DMS114 treated with DMSO at 0.1 percent for 48 hours (cell line): ENCODE measurements around the gene PEX1.
"Not testable (repeated sequence)": the region's sequence is repeated elsewhere in the genome, so short reads cannot be mapped to it uniquely, and the experiment has no call there.

Experiments
- DNase-seq: peaks from one replicate; lab custom pipeline; 2025; ENCODE audit not compliant: unreplicated experiment; lab: John Stamatoyannopoulos, UW

PEX1 gene

DNA sequence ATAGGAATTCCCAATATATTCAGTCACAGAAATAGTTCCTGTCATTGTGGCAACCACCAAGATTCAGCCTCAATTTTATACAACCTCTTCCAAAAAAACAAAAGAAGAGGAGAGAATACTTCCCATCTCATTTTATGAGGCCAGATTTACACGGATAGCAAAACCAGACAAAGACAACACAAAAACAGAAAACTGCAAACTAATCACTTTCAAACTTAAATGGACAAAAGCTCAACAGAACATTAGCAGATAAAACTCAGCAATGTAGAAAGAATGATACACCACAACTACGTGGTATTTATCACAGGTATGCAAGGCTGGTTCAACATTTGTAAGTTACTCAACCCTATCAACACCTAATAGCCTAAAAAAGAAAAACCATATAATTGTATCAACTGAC lies 22.0 kb downstream of the PEX1 start:
- no peak for DNase-seq

DNA sequence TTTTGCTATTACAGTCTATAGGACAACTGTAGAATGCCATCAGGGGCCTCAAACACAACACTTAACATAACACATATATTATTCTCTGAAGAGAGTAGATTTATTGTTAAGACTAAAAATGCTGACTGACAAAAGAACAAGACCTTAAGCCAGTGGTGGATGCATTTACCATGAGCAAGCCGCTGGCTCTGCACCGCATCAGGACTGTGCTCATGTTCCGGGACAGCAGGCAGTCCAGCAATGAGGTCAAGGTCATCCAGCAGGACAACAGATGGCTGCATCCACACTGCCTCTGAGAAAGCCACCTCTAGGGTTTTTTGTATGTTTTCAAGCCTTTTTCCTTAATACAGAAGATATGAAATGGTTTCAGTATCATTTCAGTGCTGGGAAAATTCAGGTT lies 23.8 kb downstream of the PEX1 start:
- no peak for DNase-seq

DNA sequence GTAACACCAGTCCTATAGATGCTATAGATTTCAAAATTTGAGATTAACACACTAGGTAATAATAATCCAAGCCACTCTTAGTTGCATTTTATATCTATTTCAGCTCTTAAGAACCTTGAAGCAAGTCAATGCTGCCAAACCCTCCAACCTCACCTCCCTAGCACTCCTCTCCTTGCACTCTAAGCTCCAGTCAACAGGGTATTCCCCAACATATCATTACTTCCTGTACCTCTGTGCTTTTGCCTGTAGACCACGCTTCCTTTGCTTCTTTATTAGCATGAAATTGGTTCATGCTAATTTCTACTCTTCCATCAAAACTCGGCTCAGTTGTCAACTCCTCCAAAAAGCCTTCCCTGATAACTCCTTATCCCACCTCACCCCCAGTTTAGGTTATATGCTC lies 24.6 kb downstream of the PEX1 start:
- DNase-seq, result no peak

DNA sequence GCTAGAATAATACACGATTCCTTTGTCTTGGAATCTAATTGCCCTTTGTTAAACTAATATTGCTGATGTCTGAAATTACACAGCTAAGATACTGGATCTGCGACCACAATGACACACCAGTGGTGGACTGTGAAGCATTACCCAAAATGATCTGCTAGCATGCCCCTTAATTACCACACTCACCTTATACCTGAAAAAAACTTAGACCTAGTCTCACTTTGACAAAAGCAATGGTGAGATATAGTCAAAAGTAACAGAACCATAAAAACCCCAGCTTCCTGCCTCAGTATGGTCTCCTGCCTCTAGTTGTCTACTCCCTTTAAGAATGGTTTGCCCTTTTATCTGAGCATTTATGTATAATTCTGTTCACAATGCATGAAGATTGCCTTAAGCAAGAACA lies 29.8 kb downstream of the PEX1 start:
- DNase-seq, result no peak

DNA sequence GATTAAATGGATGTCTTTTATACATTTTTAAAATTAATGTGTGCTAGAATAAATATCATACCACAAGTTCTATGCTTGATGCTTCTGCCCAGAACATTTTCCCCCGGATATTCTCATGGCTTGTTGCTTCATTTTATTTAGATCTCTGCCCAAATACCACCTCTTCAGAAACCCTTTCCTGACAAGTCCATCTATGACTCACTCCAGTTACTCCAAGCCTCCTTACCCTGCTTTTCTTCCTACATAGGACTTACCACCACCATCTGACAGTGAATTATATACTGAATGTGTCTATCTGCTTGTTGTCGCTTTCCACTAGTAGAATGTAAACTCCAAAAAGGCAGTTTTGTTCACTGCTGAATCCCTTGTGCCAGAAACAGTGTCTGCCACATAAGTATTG lies 31.4 kb downstream of the PEX1 start:
- no peak for DNase-seq

DNA sequence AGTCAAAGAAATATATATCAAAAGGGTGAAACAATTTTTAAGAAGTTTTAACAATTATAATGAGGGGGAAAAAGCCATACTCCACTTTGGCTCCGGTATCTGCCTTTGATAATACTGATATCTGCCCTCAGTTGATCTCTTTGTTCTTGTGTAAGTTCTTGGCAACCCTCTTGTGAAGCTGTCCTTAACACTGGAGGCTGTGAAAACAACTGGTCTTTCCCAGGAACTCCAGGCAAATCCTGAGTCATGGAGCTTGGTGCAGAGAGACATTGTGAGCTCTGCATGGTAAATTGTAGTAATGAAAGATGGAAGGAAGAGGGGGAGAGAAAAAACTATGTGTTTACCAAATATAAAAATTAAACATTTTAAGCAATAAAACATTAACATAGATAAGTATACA lies 38.7 kb downstream of the PEX1 start:
- no peak for DNase-seq

DNA sequence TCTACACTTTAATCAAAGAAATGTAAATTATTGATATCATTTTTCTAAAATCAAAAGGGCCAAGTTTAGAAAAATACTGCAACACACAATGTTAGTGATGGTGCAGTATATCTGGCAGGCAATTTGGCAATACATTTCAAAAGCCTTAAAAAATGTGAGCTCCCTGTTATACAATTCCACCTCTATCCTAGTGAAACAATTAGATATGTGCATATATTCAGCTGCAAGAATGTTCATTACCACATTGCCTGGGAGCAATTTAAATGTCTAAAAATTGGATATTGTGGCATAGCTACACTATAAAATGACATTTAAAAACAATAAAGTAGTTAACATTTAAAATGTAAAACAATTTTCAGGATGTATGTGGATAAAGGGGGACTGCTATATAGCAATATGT lies 40.5 kb downstream of the PEX1 start:
- no peak for DNase-seq

DNA sequence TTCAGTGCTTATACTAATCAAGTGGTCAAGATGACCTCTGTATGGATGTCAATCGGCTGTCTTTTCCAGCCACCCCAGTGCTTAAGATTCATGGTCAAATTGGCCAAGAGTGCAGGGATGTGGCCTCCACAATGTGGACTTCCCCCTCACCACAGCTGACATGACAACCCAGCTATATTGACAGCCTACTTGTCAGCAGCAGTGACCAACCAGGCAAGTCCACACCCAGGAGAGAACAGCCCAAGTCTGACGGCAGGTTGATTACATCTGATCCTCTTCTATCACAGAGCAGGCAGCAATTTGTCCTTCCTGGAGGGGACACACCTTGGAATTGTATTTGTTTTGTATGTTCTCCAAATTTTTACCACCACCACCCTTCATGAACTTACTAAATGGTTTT lies 42.3 kb downstream of the PEX1 start:
- no peak for DNase-seq

DNA sequence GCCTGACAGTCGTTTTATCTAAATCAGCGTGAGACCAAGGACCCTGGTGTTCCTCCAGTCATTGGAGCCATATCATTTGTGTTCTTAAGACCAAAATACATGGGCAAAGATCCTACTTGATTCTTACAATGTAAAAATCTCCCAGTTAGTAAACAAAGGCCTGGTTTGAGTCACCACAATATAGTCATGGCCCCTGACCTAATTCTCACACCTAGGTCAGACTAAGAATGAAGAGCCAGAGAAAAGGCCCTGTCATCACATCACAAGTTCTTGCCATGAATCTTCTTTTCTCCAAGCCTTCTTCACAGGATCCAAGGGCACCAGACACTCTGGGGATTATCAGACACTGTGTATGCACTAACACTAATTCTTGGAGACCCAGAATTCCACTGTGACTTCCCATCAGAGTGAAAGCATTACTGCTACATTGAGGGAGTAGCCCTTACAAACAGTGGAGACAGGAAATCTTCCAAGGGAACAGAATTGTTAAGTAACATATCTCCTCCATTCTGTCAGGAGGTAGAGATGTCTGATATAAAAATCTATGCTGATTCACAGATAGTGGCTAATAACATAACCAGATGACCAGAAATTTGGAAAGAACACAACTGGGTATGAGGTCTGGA lies 42.9 kb downstream of the PEX1 start:
- DNase-seq, result no peak

DNA sequence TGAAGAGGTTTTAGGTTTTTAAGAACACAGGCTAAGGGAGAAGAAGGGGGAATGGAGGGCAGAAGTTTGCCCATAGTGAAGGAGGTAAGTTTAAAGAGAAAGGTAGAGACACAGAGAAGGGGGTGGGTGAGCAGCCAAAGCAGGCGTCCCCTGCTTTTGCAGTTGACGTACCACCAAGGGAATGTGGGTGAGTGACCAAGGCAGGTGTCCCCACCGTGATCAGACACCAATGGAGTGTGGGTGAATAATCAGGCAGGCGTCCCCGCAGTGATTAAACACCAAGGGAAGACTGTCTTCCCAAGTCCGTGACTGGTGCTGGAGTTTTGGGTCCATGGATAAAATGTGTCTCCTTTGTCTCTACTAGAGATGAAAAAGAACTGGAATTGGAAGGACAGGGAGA lies 44.1 kb downstream of the PEX1 start:
- DNase-seq, result not testable (repeated sequence)

DNA sequence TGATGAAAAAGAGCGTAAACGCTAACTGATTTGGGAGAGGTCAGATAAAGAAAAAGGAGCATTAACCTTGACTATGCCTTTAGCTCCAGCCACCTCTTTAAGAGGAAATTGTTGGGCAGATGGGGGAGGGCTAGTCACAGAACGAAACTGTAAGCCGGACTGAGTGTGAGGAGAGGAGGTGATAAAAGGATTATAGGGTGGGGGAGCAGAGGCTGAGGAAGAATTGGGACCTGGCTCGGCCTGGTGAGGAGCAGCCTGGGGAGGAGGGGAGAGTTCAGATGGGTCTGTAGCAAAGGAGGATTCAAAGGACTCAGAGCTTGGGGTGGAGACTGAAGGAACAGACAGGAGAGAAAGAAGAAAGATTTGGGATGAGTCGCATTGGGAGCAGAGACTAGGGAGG lies 44.7 kb downstream of the PEX1 start:
- DNase-seq, result not testable (repeated sequence)

DNA sequence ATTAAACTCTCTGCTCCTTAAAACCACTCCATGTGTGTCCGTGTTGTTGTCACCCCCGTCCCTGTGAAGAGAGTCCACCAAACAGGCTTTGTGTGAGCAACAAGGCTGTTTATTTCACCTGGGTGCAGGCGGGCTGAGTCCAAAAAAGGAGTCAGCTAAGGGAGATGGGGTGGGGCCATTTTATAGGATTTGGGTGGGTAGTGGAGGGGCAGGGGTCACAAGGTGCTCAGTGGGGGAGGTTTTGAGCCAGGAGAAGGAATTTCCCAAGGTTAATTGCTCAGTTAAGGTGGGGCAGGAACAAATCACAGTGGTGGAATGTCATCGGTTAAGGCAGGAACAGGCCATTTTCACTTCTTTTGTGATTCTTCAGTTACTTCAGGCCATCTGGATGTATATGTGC lies 49.2 kb downstream of the PEX1 start:
- DNase-seq, result not testable (repeated sequence)

DNA sequence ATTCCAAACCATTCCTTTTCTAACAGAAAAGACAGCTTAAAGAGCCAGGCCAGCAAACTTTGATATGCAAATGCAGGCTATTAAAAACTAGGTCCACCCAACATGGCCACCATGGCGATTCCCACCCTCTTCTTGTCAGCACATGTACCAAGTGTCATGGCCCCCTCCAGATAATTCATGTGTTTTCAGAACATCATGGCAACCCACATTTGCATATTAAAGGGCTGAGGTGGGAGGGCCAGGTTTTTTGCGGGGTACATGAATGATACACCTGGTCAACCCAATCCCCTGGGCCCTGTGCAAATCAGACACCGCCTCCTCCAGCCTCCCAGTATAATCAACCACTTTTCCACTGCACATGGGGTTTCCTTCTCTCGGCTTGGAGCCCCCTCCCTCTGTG lies 49.6 kb downstream of the PEX1 start:
- DNase-seq, result no peak

DNA sequence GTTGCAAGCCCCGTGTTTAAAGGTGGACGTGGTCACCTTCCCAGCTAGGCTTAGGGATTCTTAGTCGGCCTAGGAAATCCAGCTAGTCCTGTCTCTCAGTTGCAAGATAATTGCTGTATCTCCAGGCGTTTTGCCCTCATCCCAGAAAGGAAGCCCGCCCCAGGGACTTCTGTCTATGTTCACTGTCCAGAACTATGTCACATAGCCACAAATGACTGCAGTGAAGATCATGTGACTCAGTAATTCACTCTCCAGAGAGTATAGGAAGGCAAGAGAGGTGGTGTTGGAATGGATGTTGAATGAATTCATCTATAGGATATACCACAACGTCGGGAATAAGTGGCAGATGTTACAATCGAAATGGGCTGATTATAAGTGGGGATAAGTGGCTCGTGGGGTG lies 50.2 kb downstream of the PEX1 start:
- no peak for DNase-seq

DNA sequence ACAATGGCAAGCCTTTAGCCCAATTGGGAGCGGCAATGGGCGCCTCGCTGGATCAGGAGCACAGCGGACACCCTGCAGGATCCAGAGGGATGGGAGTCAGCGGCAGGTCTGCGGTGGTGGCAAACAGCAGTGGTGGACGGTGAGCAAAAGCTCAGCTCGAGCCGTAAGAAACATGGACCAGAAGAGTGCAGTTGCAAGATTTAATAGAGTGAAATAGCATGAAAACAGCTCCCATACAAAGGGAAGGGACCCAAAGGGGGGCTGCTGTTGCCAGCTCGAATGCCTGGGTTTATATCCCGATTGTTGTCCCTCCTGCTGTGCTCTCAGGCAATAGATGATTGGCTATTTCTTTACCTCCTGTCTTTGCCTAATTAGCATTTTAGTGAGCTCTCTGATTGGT lies 50.6 kb downstream of the PEX1 start, which contains the start of gene ERVW-1:
Gene ERVW-1, minus strand, starts transcription at position 266 of the 400 bp plus-strand sequence. CDS start 7,565 bp downstream, outside the sequence.
- not testable (repeated sequence) for DNase-seq

DNA sequence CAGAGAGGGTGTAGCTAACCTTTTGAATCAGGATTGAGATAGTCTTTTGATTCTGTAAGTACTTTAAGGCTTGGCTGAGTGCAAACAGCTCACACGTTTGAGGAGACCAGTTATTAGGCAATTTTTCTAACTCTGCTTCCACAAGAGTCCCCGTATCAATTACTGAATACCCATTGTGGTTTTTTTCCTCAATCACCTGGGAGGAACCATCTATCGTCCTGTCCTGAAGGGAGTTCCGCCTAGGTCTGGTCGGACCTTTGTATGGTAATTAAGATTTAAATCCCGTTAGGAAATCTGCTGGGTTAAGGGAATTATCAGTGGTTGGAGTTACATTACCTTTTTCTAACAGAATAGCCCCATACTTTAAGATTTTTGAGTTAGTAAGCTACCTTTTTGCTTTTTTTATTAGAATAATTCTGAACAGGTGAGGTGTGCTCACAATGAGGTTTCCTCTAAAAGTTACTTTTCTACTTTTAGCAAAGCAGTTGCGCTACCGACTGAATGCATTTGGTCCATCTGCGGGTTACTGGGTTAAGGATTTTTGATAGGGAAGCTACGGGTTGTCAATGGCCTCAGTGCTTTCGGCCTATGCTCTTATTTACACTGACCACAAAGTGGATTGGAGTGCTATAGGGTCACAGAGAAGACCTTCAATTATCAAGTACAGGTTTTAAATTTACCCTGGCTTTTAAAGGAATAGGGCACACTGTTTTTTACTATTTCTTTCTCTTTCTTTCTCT lies 52.3 kb downstream of the PEX1 start:
- not testable (repeated sequence) for DNase-seq

DNA sequence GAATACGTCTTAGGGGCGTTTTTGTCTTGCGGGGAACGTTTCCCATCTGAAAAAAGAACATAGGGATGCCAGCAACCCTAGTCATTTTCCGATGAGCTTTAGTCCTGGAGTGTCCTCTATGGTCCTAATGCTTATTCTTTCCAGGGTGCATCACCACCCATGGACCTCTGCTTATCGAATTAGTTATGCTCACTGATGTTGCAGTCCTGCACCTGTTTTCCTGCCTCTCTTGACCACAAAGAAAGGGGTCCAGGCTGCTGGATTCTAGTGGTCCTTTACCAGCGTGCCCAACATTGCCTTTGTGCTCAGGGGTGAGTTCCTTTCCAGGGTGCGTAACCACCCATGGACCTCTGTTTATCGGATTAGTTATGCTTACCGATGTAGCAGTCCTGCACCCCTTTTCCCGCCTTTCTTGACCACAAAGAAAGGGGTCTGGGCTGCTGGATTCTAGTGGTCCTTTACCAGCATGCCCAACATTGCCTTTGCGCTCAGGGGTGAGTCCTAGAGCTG lies 53.0 kb downstream of the PEX1 start:
- DNase-seq, result not testable (repeated sequence)

DNA sequence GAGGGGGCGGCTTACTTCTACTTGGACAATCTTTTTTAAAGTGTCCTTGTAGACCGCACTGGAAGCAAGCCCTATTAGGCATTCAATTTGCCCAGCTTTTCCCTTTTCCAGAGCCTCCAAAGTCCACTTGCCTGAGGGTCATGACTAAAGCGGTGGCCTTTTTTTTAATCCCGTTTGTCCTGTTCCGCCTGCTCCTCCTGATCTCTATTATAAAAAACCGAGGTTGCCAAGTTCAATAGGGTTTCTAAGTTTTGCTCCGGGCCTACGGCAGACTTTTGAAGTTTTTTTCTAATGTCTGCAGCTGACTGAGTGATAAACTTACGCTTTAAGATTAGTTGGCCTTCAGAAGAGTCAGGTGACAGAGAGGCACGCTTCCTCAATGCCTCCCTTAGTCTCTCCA lies 54.3 kb downstream of the PEX1 start:
- DNase-seq, result not testable (repeated sequence)

DNA sequence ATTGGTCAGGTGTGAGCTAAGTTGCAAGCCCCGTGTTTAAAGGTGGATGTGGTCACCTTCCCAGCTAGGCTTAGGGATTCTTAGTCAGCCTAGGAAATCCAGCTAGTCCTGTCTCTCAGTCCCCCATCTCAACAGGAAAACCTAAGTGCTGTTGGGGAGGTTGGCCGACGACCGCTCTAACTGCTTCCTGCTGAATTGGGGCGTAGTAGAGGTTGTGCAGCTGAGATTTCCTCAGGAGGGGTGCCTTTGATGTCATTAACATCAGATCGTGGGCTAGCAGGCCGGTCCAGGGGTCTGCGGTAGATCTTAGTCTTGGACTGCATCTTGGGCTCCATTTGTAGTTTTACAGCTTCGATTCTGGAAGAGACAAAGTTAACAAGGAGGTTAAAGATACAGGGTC lies 59.7 kb downstream of the PEX1 start:
- DNase-seq, result not testable (repeated sequence)

DNA sequence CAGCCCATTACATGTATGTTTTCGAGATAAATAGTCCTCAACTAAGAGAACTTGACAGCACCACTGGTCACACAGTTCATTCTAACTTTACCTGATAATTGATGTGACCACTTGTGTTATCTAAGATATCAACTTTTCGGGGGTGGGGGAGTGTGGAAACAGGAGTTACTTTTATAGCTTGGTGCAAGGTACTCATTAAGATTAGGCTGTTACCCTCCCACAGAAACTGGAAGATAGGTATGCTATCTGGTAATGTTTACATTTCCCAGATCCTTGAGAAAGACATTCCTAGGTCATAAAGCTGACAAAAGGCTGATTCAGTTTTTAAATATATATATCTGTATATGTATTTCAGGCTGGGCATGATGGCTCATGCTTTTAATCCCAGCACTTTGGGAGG lies 61.6 kb downstream of the PEX1 start:
- no peak for DNase-seq

DNA sequence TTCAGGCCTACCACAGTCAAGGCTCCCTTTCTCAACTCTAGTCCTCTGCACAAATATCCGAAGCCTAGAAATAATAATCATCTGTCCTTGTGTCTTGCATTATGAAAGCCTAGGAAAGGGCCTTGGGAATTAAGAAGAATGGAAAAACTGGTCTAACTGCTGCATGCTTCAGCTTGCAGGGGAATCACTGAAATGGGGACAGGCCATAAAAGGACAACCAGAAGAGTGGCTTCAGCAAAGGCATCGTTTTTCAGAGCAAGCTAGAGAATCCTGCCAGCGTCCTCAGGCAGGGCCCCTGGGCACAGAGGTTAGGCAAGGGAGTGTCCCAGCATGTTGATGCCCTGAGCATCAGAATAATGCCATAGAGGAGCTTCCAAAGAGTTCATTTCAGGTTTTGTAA lies 63.8 kb downstream of the PEX1 start:
- no peak for DNase-seq

DNA sequence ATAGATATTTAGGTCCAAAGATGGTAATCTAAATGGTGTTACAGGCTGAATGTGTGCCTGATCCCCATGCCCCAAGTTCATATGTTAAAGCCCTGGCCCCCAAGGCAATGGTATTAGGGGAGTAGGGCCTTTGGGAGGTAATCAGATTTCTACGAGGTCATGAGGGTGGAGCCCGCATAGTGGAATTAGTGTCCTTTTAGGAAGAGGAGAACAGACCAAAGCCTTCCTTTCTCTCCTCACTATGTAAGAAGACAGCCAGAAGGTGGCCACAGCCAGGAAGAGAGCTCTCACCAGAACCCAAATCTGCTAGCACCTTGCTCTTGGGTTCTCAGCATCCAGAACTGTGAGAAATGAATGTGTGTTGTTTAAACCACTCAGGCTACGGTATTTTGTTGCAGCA lies 65.8 kb downstream of the PEX1 start:
- DNase-seq, result no peak
